Tracheal epithelial cell (primary cell): Measurements from ENCODE around the gene OR2J1. TPM values are rescaled to one million over a fixed set of nuclear protein-coding genes. Genes with fewer than 3 reads are reported as not detected.

Experiments
- total RNA-seq: library from RNA; depleted of rRNA; stranded (reverse); fragments of >200 nt; gene quantifications from 2 replicates; pipeline ENCODE4 v1.2.1, GENCODE V29; 2014

Gene OR2J1
- total RNA-seq, result not detected in 2 replicates

DNA sequence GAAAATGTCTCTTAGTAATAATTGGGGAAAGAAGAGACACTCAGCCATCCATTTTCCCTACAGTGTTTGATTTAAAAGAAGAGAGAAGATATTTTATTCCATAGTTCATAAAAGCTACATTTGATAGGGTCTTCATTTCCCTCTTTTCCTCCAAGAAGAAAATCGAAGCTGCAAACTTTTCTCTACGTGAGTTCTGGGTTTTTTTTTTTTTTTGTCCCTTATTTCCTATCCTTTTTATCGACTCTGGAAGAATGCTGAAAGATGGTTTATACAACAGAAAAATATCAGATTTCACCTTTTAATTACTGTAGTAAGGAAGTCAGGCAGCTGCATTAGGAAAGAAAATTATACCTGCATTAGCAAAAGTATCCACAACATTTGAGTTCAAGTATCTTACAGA, at the start of gene OR2J1:
Gene OR2J1 (plus strand): TSS at position 301 of the 400 bp plus-strand sequence. CDS start 1,453 bp downstream, outside the sequence.

DNA sequence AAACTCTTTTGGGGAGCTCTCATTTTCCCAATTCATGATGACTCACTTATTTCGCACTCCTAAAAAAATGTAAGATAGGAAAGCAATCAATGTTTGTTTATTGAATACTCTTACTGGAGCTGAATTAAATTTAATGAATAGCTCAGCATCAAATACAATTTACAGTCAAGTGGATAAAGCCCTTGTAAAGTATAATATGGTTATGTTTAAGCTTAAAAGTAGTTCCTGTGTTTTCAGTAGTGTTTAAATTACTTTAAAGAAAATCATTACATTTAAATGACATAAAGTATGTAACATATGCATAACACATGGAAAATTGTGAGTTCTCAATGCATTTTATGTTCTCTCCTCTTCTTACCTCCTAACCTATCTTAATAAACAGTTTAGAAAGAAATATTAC, 12.1 kb upstream of the OR2J1 start, which contains the start of gene OR2B3:
Gene OR2B3 (minus strand): TSS at position 101 of the 400 bp plus-strand sequence. CDS start 65 bp downstream, at position 36.

GRCh38 chr6:29107758-29108157, 8.5 kb downstream of the OR2J1 start, which contains the start of gene OR2J3:
OR2J3 (plus strand) TSS chr6:29108058; CDS start chr6:29111891, 3,833 bp downstream.

Other genes with a start within 250 kb of the OR2J1 start
- 37.1 and 45.3 TPM in 2 replicates for gene TRIM27, start 175.5 kb upstream of the OR2J1 start, total RNA-seq
- 0.96 and 2.1 TPM in 2 replicates for gene ZNF311, start 94.2 kb upstream of the OR2J1 start, total RNA-seq
- not detected in 2 replicates for gene OR2W1, start 54.3 kb upstream of the OR2J1 start, total RNA-seq
- not detected in 2 replicates for gene OR2B3, start 12.2 kb upstream of the OR2J1 start, total RNA-seq
- gene OR2J3, start 8.6 kb downstream of the OR2J1 start, total RNA-seq, result not detected in 2 replicates
- not detected in 2 replicates for gene OR2J2, start 71.4 kb downstream of the OR2J1 start, total RNA-seq
- not detected in 2 replicates for gene OR14J1, start 202.2 kb downstream of the OR2J1 start, total RNA-seq